HG02642 (cell line): ENCODE measurements around the gene ZNF33A.
"Not testable (repeated sequence)": the region's sequence is repeated elsewhere in the genome, so short reads cannot be mapped to it uniquely, and the experiment has no call there.

Experiments used
- ATAC-seq: cut with Tn5 transposase; IDR thresholded peaks from one replicate; pipeline ENCODE4 v1.9.1; 2021; ENCODE audit warnings: mild to moderate bottlenecking; ENCODE audit not compliant: unreplicated experiment, poor library complexity

Gene ZNF33A

GRCh38 chr10:38010119-38010903 is at the start of gene ZNF33A:
Gene ZNF33A (plus strand): TSS chr10:38010675. CDS start chr10:38012342, 1,667 bp downstream.
- peak; percentile 89 for ATAC-seq

DNA sequence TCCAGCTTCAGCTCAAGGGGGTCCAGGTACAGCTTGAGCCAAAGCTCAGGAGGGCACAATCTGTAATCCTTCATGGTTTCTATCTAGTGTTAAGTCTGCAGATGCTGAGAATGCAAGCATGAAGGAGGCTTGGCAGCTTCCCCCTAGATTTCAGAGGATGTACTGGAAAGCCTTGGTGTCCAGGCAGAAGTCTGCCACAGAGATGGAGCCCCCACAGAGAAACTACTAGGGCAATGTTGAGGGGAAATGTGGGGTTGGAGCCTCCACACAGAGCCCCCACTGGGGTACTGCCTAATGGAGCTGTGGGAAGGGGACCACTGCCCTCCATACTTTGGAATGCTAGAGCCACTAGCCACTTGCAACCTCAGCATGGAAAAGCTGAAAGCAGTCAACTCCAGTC is 45.5 kb upstream of the ZNF33A start:
- no peak for ATAC-seq

GRCh38 chr10:37972396-37972795 is 38.1 kb upstream of the ZNF33A start:
- ATAC-seq = no peak

DNA sequence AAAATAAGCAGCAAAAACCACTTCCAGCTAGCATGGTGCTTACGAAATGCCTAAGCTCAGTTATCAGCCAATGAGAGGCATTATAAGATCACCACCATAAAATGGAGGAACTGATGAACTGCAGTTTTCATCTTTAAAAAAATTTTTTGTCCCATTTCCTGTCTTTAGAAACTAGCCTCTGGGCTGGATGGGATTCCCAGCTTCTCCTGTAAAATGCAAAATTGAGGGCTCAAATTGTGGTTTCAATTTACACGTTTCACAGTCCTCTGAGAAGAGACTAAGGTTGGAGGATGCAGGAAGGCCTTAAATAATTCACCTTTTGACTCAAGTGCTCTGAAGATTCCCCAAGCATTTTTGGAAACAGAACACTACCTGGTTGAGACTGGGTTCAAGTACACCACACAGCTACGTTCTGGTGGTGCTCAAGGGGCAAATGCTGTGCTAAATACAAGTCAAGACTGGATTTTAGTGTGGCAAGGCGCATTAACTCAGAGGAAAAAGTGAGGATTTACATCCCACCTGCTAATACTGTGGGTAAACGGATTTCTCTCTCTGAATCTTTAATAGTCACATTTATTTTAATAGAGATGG is 35.0 kb upstream of the ZNF33A start:
- ATAC-seq = no peak

DNA sequence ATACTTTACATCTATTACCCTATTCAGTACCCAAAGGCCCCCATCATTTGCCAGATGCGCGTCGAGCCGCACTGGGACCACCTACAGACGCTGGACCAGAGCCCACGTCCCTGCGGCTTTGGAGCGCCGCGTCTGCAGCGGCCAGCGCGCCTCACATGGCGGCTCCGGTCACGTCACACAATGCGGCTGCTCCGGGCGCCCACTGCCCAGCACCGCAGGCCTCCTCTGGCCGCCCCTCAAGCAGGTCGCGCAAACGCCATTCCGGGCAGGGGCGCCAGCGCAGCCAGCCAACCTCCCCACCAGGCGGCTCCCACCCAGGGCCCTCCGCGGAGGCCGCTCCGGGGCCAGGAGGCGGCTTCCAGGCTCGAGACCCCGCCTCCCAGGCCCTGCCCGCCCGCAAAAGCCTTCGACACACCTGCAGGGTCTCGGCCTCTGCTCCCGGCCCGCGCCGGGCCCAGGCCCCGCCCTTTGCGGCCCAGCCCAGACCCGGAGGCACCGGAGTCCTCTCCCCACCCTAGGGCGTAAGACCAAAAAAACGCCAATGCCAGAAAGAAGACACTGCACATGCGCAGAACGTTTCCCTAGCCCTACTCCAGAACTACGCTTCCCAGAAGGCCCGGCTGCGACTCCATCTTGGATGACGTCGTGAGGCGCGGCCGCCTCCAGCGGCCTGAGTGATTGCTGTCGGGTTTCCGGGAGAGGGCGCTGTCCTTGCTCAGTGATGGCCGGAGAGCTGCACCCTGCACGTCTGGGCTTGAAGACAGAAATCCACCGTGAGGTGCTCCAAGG is 34.2 kb upstream of the ZNF33A start, which contains the start of gene ZNF25:
TSS of gene ZNF25 (minus strand) at position 557 of the 789 bp plus-strand sequence. CDS start 4,925 bp downstream, outside the sequence.
- peak; percentile 97 for ATAC-seq

DNA sequence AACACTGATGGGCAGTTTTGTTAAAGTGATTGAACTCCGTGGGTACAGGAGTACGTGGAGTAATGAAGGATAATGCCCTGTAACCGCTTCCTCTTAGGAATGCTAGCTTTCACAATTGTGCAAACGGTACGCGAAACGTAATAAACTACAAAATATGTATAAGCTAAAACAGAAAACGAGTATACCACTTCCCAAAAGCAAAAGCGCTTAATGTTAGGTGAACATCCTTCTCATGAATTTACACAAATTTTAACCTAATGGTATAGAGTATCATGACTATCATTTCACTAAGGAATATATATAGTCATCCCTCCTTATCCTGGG is 33.6 kb upstream of the ZNF33A start:
- ATAC-seq = no peak

DNA sequence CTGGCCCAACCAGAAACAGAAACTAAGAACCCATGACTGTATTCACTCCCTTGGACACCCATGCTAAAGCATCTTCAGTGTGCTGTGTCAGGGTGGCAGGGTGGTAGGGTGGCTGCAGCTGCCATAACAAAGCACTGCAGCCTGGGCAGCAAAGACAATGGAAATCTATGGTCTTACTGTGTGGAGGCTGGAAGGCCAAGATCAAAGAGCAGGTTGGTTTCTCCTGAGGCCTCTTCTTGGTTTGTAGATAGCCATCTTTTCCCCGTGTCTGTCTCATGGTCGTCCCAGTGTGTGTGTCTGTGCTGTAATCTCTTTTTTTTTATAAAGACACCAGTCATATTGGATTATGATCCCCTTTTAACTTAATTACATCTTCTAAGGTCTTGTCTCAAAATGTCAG is 18.8 kb upstream of the ZNF33A start:
- ATAC-seq = no peak

GRCh38 chr10:37992083-37992482 is 18.4 kb upstream of the ZNF33A start:
- ATAC-seq = no peak

- not testable (repeated sequence) for ATAC-seq
Measured at GRCh38 chr10:37998920-37999319, 11.6 kb upstream of the ZNF33A start.

DNA sequence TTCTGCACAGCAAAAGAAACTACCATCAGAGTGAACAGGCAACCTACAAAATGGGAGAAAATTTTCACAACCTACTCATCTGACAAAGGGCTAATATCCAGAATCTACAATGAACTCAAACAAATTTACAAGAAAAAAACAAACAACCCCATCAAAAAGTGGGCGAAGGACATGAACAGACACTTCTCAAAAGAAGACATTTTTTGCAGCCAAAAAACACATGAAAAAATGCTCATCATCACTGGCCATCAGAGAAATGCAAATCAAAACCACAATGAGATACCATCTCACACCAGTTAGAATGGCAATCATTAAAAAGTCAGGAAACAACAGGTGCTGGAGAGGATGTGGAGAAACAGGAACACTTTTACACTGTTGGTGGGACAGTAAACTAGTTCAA is 10.0 kb upstream of the ZNF33A start:
- ATAC-seq = not testable (repeated sequence)

DNA sequence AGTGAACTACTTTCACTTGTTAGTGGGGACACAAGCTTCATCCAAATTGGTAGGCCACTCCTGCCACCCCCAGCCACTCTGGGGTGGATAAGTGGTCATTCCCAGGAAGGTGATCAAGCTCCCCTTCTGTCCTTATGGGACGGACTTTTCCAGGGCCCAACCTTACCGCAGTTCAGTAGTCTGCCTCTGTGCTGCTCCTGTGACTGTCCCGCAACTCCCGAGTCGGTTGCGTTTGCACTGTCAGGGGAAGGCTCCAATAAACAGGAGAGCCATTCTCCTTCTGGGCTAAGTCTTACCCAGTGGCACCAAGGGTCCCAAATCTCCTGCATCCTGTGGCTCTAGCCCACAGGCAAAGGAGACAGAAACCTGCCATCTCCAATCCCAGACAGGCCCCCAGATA is 7.4 kb upstream of the ZNF33A start:
- no peak for ATAC-seq

GRCh38 chr10:38003588-38003987 is 6.9 kb upstream of the ZNF33A start:
- ATAC-seq = no peak

DNA sequence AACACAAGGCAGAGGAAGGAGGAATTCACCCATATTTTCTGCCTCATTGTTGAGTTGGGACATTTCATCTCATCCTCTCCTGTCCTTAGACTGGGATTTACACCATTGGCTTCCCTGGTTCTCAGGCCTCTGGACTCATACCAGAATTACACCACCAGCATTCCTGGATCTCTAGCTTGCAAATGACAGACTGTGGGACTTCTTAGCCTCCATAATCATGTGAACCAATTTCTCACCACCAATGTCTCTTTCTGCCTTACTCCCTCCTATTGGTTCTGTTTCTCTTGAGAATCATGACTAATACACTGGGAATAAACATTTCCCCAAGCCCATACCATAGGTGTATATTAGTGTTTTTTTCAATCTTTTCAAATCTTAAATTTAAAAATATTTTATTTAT is 2.9 kb upstream of the ZNF33A start:
- ATAC-seq = no peak

DNA sequence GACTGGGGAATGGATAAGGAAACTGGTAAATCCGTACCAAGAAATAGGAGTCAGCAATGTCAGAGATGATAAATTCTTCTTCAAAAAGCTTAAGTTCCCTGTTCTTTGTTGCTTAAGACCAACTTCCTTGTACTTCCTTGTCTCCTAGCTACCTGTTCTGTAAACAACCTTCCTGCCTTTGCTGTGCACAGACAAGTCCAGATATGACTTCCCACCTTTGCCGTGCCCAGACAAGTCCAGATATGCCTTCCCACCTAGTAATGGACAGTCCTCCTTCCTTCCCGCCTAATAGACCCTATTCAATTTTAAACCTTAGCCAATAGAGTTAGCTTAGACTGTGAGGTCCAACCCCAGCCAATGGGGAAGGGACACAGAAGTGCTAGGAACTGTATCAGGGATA is 2.5 kb upstream of the ZNF33A start:
- no peak for ATAC-seq

GRCh38 chr10:38016354-38016753 is 5.9 kb downstream of the ZNF33A start:
- no peak for ATAC-seq

DNA sequence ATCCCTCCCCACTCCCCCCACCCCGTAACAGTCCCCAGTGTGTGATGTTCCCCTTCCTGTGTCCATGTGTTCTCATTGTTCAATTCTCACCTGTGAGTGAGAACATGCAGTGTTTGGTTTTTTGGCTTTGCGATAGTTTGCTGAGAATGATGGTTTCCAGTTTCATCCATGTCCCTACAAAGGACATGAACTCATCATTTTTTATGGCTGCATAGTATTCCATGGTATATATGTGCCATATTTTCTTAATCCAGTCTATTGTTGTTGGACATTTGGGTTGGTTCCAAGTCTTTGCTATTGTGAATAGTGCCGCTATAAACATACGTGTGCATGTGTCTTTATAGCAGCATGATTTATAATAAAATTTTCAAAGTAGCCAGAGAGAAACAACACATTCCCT is 8.6 kb downstream of the ZNF33A start:
- ATAC-seq = not testable (repeated sequence)

GRCh38 chr10:38025283-38025682 is 14.8 kb downstream of the ZNF33A start:
- peak; percentile 92 for ATAC-seq

- no peak for ATAC-seq
Measured at GRCh38 chr10:38027986-38028385, 17.5 kb downstream of the ZNF33A start.

GRCh38 chr10:38032886-38033285 is 22.4 kb downstream of the ZNF33A start:
- no peak for ATAC-seq

DNA sequence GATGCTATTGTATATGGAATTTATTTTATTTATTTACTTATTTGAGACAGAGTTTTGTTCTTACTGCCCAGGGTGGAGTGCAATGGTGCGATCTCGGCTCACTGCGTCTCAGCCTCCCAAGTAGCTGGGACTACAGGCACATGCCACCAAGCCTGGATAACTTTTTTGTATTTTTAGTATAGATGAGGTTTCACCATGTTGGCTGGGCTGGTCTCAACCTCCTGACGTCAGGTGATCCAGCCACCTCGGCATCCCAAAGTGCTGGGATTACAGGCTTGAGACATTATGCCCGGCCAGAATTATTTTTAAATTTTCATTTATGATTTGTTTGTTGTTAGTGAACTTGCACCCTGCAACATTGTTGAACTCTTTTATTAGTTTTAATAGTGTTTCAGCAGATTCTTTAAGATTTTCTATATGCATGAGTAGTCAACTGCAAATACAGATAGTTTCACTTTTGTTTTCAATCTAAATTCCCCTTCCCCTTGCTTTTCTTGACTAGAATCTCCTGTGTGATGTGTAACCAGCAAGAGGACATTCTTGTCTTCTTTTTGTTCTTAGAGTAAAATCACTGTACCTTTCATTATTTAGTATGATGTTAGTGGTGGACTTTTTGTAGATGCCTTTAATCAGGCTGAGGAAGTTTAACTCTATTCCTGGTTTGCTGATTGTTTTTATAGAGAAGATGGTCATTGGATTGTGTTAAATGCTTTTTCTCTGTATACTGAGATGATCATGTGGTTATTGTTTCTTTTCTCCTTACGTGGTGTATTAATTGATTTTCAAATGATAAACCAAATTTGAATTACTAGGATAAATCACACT is 27.8 kb downstream of the ZNF33A start:
- peak; percentile 93 for ATAC-seq

DNA sequence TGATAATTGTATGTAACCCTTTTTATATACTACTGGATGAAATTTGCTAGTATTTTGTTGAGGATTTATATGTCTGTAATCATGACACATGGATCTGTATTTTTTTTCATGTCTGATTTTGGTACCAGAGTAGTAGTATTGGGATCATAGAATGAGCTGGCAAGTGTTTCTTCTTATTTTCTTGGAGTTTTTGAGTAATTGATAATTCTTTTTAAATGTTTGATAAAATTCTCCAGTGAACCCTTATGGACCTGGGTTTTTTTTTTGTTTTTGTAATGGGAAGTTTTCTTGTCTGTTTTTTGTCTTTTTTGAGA is 28.4 kb downstream of the ZNF33A start:
- no peak for ATAC-seq
